ENCODE data around the gene HAUS1.
"Not testable (repeated sequence)": the region's sequence is repeated elsewhere in the genome, so short reads cannot be mapped to it uniquely, and the experiment has no call there.

HAUS1 gene

GRCh38 chr18:46156843-46157242, 52.7 kb downstream of the HAUS1 start:
- no peak for DNase-seq (ENCODE audit: low read depth)

- no peak for DNase-seq (ENCODE audit: low read depth)
Measured at GRCh38 chr18:46158499-46158898, 54.3 kb downstream of the HAUS1 start.

DNA sequence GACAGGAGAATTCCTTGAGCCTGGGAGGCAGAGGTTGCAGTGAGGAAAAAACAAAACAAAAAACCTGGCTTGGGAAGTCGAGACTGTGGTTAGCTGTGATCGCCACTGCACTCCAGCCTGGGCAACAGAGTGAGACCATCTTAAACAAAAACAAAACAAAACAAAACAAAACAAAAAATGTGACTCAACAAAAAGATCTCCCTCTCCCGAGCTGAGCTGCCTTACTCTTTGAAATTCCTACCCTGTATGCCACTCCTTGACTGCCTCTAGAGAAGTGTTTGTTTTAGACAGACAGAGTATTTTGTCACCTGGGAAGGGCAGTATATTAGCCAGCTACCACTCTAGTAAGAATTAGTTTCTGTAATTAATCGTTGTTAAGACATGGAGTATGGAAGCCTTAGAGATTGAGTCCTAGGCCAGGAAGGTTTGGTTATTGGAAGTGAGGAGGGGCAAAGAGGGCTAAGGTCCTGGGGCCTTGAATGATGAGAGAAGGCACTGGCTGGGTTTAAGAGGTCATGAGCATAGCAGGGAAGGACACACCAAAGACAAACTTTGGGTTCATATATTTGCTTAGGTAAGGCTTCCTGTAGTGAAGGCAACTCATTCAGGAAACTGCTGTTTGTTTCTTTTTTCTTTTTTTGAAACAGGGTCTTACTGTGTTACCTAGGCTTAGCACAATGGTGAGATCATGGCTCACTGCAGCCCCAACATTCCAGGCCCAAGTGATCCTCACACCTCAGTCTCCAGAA, 56.0 kb downstream of the HAUS1 start:
- no peak for DNase-seq (ENCODE audit: low read depth)

DNA sequence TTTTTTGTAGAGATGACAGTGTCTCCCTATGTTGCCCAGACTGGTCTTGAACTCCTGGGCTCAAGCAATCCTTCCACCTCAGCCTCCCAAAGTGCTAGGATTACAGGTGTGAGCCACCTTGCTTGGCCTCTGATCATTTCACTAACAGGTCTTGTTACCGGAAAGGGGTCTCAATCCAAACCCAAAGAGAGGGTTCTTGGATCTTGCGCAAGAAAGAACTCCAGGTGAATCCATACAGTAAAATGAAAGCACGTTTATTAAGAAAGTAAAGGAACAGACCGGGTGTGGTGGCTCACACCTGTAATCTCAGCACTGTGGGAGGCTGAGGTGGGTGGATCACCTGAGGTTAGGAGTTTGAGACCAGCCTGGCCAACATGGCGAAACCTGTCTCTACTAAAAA, 56.7 kb downstream of the HAUS1 start:
- not testable (repeated sequence) for DNase-seq (ENCODE audit: low read depth)

DNA sequence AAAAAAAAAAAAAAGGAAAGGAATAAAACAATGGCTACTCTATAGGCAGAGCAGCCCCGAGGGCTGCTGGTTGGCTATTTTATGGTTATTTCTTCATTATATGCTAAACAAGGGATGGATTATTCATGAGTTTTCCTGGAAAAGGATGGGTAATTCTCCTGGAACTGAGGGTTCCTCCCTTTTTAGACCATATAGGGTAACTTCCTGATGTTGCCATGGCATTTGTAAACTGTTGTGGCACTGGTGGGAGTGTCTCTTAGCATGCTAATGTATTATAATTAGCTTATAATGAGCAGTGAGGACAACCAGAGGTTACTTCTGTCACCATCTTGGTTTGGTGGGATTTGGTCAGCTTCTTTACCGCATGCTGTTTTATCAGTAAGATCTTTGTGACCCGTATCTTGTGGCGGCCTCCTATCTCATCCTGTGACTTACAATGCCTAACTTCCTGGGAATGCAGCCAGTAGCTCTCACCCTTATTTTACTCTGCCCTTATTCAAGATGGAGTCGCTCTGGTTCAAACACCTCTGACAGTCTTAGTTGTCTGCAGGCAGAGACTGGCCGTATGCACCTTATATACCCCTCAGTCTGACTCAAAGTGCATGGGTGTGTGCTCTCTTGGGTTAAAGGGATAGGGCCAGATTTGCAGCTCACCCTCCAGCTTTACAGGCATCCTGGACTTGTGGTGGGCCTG, 57.7 kb downstream of the HAUS1 start:
- no peak for DNase-seq (ENCODE audit: low read depth)

DNA sequence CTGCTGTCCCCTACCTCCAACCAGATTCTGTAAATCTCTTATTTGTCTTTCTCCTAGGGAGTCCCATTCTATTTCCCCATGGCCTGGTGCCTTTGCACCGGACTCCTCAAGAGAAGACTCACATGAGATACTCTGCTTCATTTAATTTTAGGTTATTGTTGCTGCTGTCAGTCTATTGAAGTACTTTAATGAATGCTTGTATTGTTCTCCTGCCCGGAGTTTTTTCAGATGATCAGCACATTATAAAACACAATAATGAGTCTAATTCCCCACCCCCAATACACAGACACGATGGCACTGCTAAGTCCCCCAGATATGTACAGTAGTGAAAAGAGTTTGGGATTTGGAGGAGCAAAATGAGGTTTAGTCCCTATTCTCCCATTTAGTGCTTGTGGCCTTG, 58.9 kb downstream of the HAUS1 start:
- DNase-seq (ENCODE audit: low read depth), result no peak

GRCh38 chr18:46163941-46164499, 59.8 kb downstream of the HAUS1 start:
- no peak for DNase-seq (ENCODE audit: low read depth)

DNA sequence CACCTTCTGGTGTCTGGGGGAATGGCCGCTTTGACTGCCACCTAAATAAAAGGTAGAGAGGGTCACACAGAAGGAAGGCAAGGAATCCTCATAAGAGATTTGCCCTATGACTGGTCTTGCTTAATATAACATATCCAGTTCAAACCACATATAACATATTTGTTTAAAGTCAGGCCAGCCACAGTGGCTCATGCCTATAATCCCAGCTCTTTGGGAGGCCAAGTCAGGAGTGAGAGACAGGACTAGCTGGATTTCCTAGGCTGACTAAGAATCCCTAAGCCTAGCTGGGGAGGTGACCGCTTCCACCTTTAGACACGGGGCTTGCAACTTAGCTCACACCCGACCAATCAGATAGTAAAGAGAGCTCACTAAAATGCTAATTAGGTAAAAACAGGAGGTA, 60.3 kb downstream of the HAUS1 start:
- DNase-seq (ENCODE audit: low read depth), result not testable (repeated sequence)

- no peak for DNase-seq (ENCODE audit: low read depth)
Measured at GRCh38 chr18:46164920-46165319, 60.7 kb downstream of the HAUS1 start.

DNA sequence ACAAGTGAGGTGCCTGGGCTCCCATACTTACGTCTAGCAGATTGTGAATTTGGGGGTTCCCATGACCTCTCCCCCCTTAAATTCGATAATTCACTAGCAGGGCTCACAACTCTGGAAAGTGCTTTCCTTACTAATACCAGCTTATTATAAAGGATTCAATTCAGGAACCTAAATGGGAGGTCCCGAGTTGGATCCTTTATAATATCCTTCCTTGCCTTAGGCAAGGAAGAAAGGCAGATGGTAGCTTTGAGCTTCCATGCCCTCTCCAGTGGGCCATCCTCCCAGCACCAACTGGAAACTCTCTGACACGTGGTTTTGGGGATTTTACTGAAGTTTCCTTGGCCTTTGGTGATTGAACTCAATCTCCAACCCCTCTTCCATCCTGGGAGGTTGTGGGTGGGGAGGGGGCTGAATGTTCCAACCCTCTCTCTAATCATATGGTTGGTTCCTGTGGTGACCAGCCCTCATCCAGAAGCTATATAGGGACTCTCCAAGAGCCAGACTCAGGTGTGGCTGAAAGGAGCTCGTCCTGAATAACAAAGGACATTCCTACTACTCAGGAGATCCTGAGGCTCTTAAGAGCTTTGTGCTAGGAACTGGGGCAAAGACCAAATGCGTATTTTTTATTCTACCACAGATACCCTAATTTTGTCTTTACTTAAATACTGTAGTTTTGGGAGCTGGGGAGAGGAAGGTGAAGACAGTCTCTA, 62.2 kb downstream of the HAUS1 start:
- DNase-seq (ENCODE audit: low read depth), result no peak

DNA sequence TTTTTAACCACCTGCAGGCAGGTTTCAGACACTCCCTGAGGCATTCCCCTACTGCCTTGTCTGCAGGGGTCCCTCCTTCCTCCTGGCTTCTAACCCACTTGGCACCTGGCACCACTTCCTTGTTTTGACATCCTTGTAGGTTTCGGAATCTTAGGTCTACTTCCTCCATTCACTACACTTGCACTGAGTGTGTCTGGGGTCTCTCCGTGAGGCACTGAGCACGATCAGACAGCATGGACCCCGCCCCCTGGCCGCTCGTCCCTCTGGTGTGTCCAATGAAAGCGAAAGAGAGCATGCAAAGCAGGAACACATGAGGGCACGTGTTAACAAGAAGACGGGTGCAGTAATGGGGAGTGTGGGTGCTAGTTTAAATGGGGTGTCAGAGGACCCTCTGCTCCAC, 63.8 kb downstream of the HAUS1 start:
- DNase-seq (ENCODE audit: low read depth), result no peak

- no peak for DNase-seq (ENCODE audit: low read depth)
Measured at GRCh38 chr18:46169464-46169941, 65.3 kb downstream of the HAUS1 start.

GRCh38 chr18:46171331-46171730, 67.1 kb downstream of the HAUS1 start:
- DNase-seq (ENCODE audit: low read depth), result no peak

GRCh38 chr18:46173393-46174341, 69.5 kb downstream of the HAUS1 start:
- DNase-seq (ENCODE audit: low read depth), result peak; percentile 86

DNA sequence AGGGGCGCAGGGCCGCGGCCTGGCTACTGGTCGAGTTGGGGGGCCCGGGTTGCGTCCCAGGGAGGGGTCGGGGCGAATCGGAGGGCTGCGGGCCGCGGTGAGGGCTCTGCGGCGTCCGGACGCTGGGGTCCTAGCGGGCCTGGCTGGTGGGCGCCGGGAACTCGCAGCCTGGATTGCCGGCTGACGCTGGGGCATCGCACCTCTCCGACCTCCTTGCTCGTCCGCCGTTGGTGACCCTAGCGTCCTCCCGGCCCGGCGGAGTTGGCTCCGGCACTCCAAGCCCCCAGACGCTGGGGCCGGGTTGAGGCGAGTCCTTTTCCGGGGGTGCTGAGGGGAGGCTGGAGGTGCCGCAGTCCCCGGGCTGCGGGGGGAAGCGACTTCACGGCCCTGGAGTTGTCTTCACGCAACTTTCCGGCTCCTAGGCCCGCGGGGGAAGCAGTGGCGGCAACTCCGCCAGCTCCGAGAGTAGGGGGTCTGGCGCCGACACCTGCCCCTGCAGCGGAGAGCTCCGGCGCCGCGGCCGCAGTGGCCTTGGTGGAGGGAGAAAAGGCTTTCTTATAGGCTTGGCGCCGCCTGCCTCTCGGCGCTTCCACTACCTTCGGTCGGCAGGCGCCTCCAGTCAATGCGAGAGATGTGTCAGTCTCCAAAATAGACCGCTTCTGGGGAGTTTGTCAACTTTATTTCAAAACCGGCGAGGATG, 70.3 kb downstream of the HAUS1 start:
- peak; percentile 17 for DNase-seq (ENCODE audit: low read depth)

DNA sequence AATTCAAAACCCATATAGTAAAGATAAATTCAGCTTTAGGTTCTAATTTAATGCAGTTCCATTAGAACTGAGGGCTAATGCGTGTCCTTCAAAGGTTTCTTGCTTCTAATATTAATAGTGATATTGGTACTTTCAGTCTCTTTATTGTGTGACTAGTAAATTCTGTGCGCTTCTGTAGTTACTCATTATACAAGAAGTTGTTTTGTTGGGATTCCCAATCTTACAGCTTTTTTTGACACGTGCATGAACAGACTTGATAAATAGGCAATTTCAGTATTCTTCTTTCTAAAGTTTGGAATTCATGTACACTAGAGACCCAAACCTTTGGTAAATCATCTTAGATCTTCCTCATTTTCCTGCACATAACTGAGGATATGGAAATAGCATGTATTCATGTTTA, 71.8 kb downstream of the HAUS1 start:
- no peak for DNase-seq (ENCODE audit: low read depth)
